IMR-90 (cell line): Measurements from ENCODE around the gene ALCAM. TPM values are rescaled to one million over a fixed set of nuclear protein-coding genes. Genes with fewer than 3 reads are reported as not detected.

ENCODE experiments used
- ATAC-seq: fragments of 200-7000 bp; cut with Tn5 transposase; 2 replicates; pipeline ENCODE4 v1.9.1; 2020; ENCODE audit warnings: low read depth, mild to moderate bottlenecking, moderate library complexity
- BruUV-seq: library from RNA; stranded (reverse); fragments of 400-500 nt; replicated peaks from 2 replicates; lab custom pipeline; 2021; lab: Mats Ljungman, UMichigan
- CTCF ChIA-PET: fragments of 300-600 bp; formaldehyde crosslinking; extraction: SDS; loops from one replicate; lab custom pipeline; 2021; ENCODE audit warnings: antibody characterized with exemption; lab: Yijun Ruan, JAX
- POLR2A ChIA-PET: fragments of 300-600 bp; sonication (Branson Sonifier 250); formaldehyde crosslinking; loops from one replicate; lab custom pipeline; 2022; ENCODE audit warnings: antibody characterized with exemption; ENCODE audit not compliant: unreplicated experiment; lab: Charles Lee
- DNase-seq: peaks from one replicate; pipeline ENCODE4 v3.0.0; 2013
- H2AFZ ChIP-seq: replicated peaks from 2 replicates; pipeline ENCODE3; 2013; ENCODE audit warnings: low read length, mild to moderate bottlenecking; ENCODE audit not compliant: poor library complexity
- H2AK5ac ChIP-seq: 2 replicates; pipeline ENCODE4 v1.6.1; 2013; ENCODE audit warnings: low read depth, low read length, inconsistent platforms
- H2AK9ac ChIP-seq: replicated peaks from 2 replicates; pipeline ENCODE3; 2013; ENCODE audit warnings: mild to moderate bottlenecking, low read depth, low read length, moderate library complexity; ENCODE audit not compliant: poor library complexity
- H2BK120ac ChIP-seq: 2 replicates; pipeline ENCODE4 v1.6.1; 2013; ENCODE audit warnings: low read depth, low read length, inconsistent platforms
- H2BK15ac ChIP-seq: 3 replicates; pipeline ENCODE4 v1.6.1; 2013; ENCODE audit warnings: low read depth, low read length, inconsistent platforms
- H2BK20ac ChIP-seq: 2 replicates; pipeline ENCODE4 v1.6.1; 2013; ENCODE audit warnings: low read depth, mild to moderate bottlenecking, inconsistent platforms, low read length, moderate library complexity
- H2BK5ac ChIP-seq: 2 replicates; pipeline ENCODE4 v1.6.1; 2013; ENCODE audit warnings: mild to moderate bottlenecking, low read depth, low read length, inconsistent platforms; ENCODE audit not compliant: poor library complexity, severe bottlenecking
- H3K14ac ChIP-seq: replicated peaks from 2 replicates; pipeline ENCODE4 v1.6.1; 2013; ENCODE audit warnings: low read depth, low read length, inconsistent platforms
- H3K18ac ChIP-seq: 2 replicates; pipeline ENCODE4 v1.6.1; 2013; ENCODE audit warnings: low read depth, low read length, control low read depth
- H3K23ac ChIP-seq: 2 replicates; pipeline ENCODE4 v1.6.1; 2013; ENCODE audit warnings: low read depth, low read length, inconsistent platforms
- H3K27ac ChIP-seq: 2 replicates; pipeline ENCODE4 v1.5.1; 2013; ENCODE audit warnings: mild to moderate bottlenecking, control low read depth, low read length; ENCODE audit not compliant: insufficient read depth
- H3K27me3 ChIP-seq: 2 replicates; pipeline ENCODE4 v1.6.1; 2013; ENCODE audit warnings: low read length; ENCODE audit not compliant: control insufficient read depth, insufficient read depth
- H3K36me3 ChIP-seq: 2 replicates; pipeline ENCODE4 v1.6.1; 2013; ENCODE audit warnings: low read length, mixed read lengths; ENCODE audit not compliant: control insufficient read depth, insufficient read depth
- H3K4ac ChIP-seq: 2 replicates; pipeline ENCODE4 v1.6.1; 2013; ENCODE audit warnings: low read depth, low read length, inconsistent platforms
- H3K4me1 ChIP-seq: 2 replicates; pipeline ENCODE4 v1.6.1; 2013; ENCODE audit warnings: low read length, mixed read lengths; ENCODE audit not compliant: control insufficient read depth, insufficient read depth
- H3K4me2 ChIP-seq: 2 replicates; pipeline ENCODE4 v1.6.1; 2013; ENCODE audit warnings: low read depth, mild to moderate bottlenecking, control low read depth, low read length, moderate library complexity
- H3K4me3 ChIP-seq: 2 replicates; pipeline ENCODE4 v1.5.1; 2013; ENCODE audit warnings: low read depth, mild to moderate bottlenecking, control low read depth, low read length, moderate library complexity; ENCODE audit not compliant: insufficient read depth
- H3K56ac ChIP-seq: 2 replicates; pipeline ENCODE4 v1.6.1; 2013; ENCODE audit warnings: low read length, inconsistent platforms; ENCODE audit not compliant: insufficient read depth; ENCODE audit errors: extremely low read depth
- H3K79me1 ChIP-seq, 2 experiments: 2 replicates each; pipeline ENCODE4 v1.6.1; 2013; ENCODE audit warnings: low read length in 2 of 2, inconsistent platforms in 1 of 2, low read depth in 1 of 2
- H3K9ac ChIP-seq: 2 replicates; pipeline ENCODE4 v1.6.1; 2013; ENCODE audit warnings: low read depth, low read length, control low read depth
- H3K9me1 ChIP-seq: 2 replicates; pipeline ENCODE4 v1.6.1; 2013; ENCODE audit warnings: low read length, inconsistent platforms; ENCODE audit not compliant: insufficient read depth
- H3K9me3 ChIP-seq: 2 replicates; pipeline ENCODE4 v1.6.1; 2013; ENCODE audit warnings: low read length; ENCODE audit not compliant: control insufficient read depth, insufficient read depth
- H4K20me1 ChIP-seq: 2 replicates; pipeline ENCODE4 v1.6.1; 2013; ENCODE audit warnings: low read length, inconsistent platforms; ENCODE audit not compliant: insufficient read depth
- H4K5ac ChIP-seq: 2 replicates; pipeline ENCODE4 v1.6.1; 2013; ENCODE audit warnings: mild to moderate bottlenecking, low read depth, low read length, control low read depth
- H4K8ac ChIP-seq, 2 experiments: 2 replicates each; pipeline ENCODE4 v1.6.1; 2013; ENCODE audit warnings: low read depth in 2 of 2, low read length in 2 of 2, control low read depth in 1 of 2, inconsistent platforms in 1 of 2
- H4K91ac ChIP-seq: 2 replicates; pipeline ENCODE4 v1.6.1; 2013; ENCODE audit warnings: low read depth, low read length, inconsistent platforms; ENCODE audit not compliant: insufficient read depth
- BHLHE40 ChIP-seq: fragments of 150-350 bp; IDR thresholded peaks from 2 replicates; pipeline ENCODE4 v1.6.1; 2016; ENCODE audit warnings: mild to moderate bottlenecking, low read depth, low read length
- CEBPB ChIP-seq: IDR thresholded peaks from 2 replicates; pipeline ENCODE4 v1.6.1; 2012; ENCODE audit warnings: low read depth, low read length, improper control_type of control experiment
- CHD1 ChIP-seq: IDR thresholded peaks from 2 replicates; pipeline ENCODE4 v1.6.1; 2012; ENCODE audit warnings: low read depth, low read length, improper control_type of control experiment
- CTCF ChIP-seq: conservative IDR thresholded peaks from 2 replicates; pipeline ENCODE4 v1.5.1; 2012; ENCODE audit warnings: mild to moderate bottlenecking, low read depth, low read length, improper control_type of control experiment
- FOS ChIP-seq: fragments of 150-350 bp; IDR thresholded peaks from 2 replicates; pipeline ENCODE4 v1.6.1; 2016; ENCODE audit warnings: low read depth, low read length
- MAFK ChIP-seq: IDR thresholded peaks from 2 replicates; pipeline ENCODE4 v1.6.1; 2012; ENCODE audit warnings: low read depth, low read length, improper control_type of control experiment
- MAZ ChIP-seq: IDR thresholded peaks from 2 replicates; pipeline ENCODE4 v1.6.1; 2012; ENCODE audit warnings: low read depth, mild to moderate bottlenecking, low read length, improper control_type of control experiment, moderate library complexity, borderline replicate concordance
- MXI1 ChIP-seq: IDR thresholded peaks from 2 replicates; pipeline ENCODE4 v1.6.1; 2012; ENCODE audit warnings: low read depth, mild to moderate bottlenecking, low read length, moderate library complexity, borderline replicate concordance
- NFE2L2 ChIP-seq: fragments of 150-350 bp; IDR thresholded peaks from 2 replicates; pipeline ENCODE4 v1.6.1; 2016; ENCODE audit warnings: low read depth, mild to moderate bottlenecking, low read length
- POLR2A ChIP-seq: IDR thresholded peaks from 2 replicates; pipeline ENCODE4 v1.6.1; 2012; ENCODE audit warnings: mild to moderate bottlenecking, low read depth, low read length
- RAD21 ChIP-seq: IDR thresholded peaks from 2 replicates; pipeline ENCODE4 v1.6.1; 2012; ENCODE audit warnings: low read length, improper control_type of control experiment
- RCOR1 ChIP-seq: IDR thresholded peaks from 2 replicates; pipeline ENCODE4 v1.6.1; 2012; ENCODE audit warnings: mild to moderate bottlenecking, low read length, improper control_type of control experiment; ENCODE audit not compliant: insufficient replicate concordance
- RFX5 ChIP-seq: IDR thresholded peaks from 2 replicates; pipeline ENCODE4 v1.8.0; 2012; ENCODE audit warnings: low read depth, mild to moderate bottlenecking, low read length, moderate library complexity
- SMC3 ChIP-seq: fragments of 150-350 bp; IDR thresholded peaks from 2 replicates; pipeline ENCODE4 v1.6.1; 2016; ENCODE audit warnings: low read depth, mild to moderate bottlenecking, antibody characterized with exemption, low read length, moderate library complexity
- USF2 ChIP-seq: fragments of 150-350 bp; IDR thresholded peaks from 2 replicates; pipeline ENCODE4 v1.6.1; 2017; ENCODE audit warnings: mild to moderate bottlenecking, antibody characterized with exemption, low read length, low read depth
- dilution Hi-C: fragments of 300-500 bp; cut with HindIII; formaldehyde crosslinking; loops from one replicate; pipeline ENCODE4 v1.14.3; 2018; ENCODE audit warnings: low sequenced_read_pairs; ENCODE audit not compliant: unreplicated experiment
- in situ Hi-C: fragments of 300-500 bp; cut with MboI; formaldehyde crosslinking; loops from 3 replicates; pipeline ENCODE4 v1.14.3; 2019; ENCODE audit warnings: low sequenced_read_pairs, inconsistent platforms, mixed read lengths
- intact Hi-C: fragments of 100-400 bp; cut with micrococcal nuclease; formaldehyde crosslinking; loops from 2 replicates; pipeline ENCODE4 v1.10.0; 2022
- polyA plus RNA-seq, 3 experiments: library from polyadenylated mRNA; depleted of rRNA; stranded (reverse); fragments of >200 nt; gene quantifications; 2 replicates each; pipeline ENCODE4 v1.2.3, GENCODE V29; 2012; ENCODE audit warnings: low replicate concordance in 1 of 3
- total RNA-seq: library from RNA; depleted of rRNA; stranded (reverse); fragments of >200 nt; gene quantifications from 2 replicates; pipeline ENCODE4 v1.2.3, GENCODE V29; 2012
- TF ChIP-seq, protein P1 (sequence below): fragments of 150-350 bp; IDR thresholded peaks from 2 replicates; pipeline ENCODE4 v1.6.1; 2016; ENCODE audit warnings: low read depth, mild to moderate bottlenecking, low read length, moderate library complexity, borderline replicate concordance

The ALCAM gene
- total and polyA plus RNA-seq, 2 of the 4 experiments (the other 2 are of a cell fraction), result 117 to 423 TPM

DNA sequence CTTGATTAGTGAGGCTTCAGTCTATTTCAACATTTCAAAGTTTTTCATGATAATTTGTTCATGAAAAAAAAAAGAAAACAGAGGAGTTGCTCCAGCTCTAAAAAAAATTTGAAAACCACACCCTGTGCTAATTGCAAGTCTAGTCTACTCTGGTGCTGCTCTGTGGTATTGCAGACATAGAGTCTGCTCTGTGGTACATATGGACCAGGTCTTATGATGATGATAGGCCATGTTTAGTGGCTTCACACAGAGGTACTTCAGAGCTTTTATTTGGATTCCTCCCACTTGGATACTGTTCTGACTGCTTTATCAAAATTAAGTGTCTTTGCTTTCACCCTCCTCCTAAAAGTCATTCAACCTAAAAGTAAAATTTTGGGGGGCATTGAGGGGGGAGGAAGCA is 160.8 kb downstream of the ALCAM start:
- no peak overlapping the region; the same call in 1 of the 2 replicates for H4K5ac ChIP-seq
- H3K9me3 ChIP-seq, result no peaks in the 10 kb centered on the region
- H3K9me1 ChIP-seq, result peaks cover 9% of the 10 kb centered on the region
- H3K4me1 ChIP-seq, result peaks cover 3% of the 10 kb centered on the region; the same call in 1 of the 2 replicates
- BruUV-seq, result no TSS peak
- H2BK20ac ChIP-seq, result no peak overlapping the region
- H3K23ac ChIP-seq, result peak overlapping the region; percentile 64; the same call in 1 of the 2 replicates
- dilution Hi-C loops (no loop called here), in situ Hi-C loops (loop anchor here (25.0 kb wide), 1 partner anchor 915 kb away; no protein-coding TSS in a partner anchor), intact Hi-C loops (no loop called here)
- ChIA-PET POLR2A (no interaction called here), CTCF (interaction anchor here (0.8 to 1.5 kb wide), 2 partner anchors 10 to 165 kb away, joined by 3 to 4 read pairs; no protein-coding TSS in a partner anchor)
- ATAC-seq, result no peak
- H2AK5ac ChIP-seq, result no peak overlapping the region
- no peak overlapping the region for H3K4me2 ChIP-seq
- H4K91ac ChIP-seq, result no peak overlapping the region
- no peak overlapping the region for H2AK9ac ChIP-seq
- peak overlapping the region; percentile 35 for H2BK5ac ChIP-seq
- peaks cover 2% of the 10 kb centered on the region; the same call in 1 of the 2 replicates for H3K36me3 ChIP-seq
- no peak overlapping the region for H3K9ac ChIP-seq
- no peak overlapping the region for H2BK120ac ChIP-seq
- H3K56ac ChIP-seq, result no peak overlapping the region; the same call in 1 of the 2 replicates
- no peak overlapping the region for H3K27ac ChIP-seq
- H3K4ac ChIP-seq, result peak overlapping the region; percentile 11; the same call in 1 of the 2 replicates
- H2BK15ac ChIP-seq, result no peak overlapping the region
- H4K8ac ChIP-seq, result 0 out of 4 replicates have a peak overlapping the region, but pooled peaks of 1 of the 2 experiments have one; percentile 47
- peaks cover 12 to 43% of the 10 kb centered on the region in 2 experiments for H3K79me1 ChIP-seq
- no peaks in the 10 kb centered on the region for H3K27me3 ChIP-seq
- H3K14ac ChIP-seq, result 0 out of 2 replicates have a peak overlapping the region, but pooled peaks have one; percentile 33
- no peak overlapping the region for H3K4me3 ChIP-seq
- H4K20me1 ChIP-seq, result no peaks in the 10 kb centered on the region
- DNase-seq, result no peak
- H3K18ac ChIP-seq, result no peak overlapping the region; the same call in 1 of the 2 replicates
- TF ChIP-seq MXI1, result no peak
- TF ChIP-seq USF2, result no peak
- TF ChIP-seq MAFK, result no peak
- no peak for TF ChIP-seq RCOR1
- no peak for TF ChIP-seq RAD21
- TF ChIP-seq POLR2A, result no peak
- no peak for TF ChIP-seq NFE2L2
- no peak for TF ChIP-seq CEBPB
- TF ChIP-seq CHD1, result no peak
- TF ChIP-seq FOS, result no peak
- no peak for TF ChIP-seq BHLHE40
- no peak for TF ChIP-seq RFX5
- TF ChIP-seq MAZ, result no peak
- TF ChIP-seq, protein P1, sequence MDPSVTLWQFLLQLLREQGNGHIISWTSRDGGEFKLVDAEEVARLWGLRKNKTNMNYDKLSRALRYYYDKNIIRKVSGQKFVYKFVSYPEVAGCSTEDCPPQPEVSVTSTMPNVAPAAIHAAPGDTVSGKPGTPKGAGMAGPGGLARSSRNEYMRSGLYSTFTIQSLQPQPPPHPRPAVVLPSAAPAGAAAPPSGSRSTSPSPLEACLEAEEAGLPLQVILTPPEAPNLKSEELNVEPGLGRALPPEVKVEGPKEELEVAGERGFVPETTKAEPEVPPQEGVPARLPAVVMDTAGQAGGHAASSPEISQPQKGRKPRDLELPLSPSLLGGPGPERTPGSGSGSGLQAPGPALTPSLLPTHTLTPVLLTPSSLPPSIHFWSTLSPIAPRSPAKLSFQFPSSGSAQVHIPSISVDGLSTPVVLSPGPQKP, result no peak
- no peak for TF ChIP-seq CTCF
- TF ChIP-seq SMC3, result no peak
- H2AFZ ChIP-seq, result no peak overlapping the region
